Kidney capillary endothelial cell (primary cell): ENCODE results near the gene PLCB1.

Experiments
- DNase-seq: peaks from one replicate; pipeline ENCODE4 v3.0.0-alpha.2; 2018; ENCODE audit warnings: low spot score

The PLCB1 gene

DNA sequence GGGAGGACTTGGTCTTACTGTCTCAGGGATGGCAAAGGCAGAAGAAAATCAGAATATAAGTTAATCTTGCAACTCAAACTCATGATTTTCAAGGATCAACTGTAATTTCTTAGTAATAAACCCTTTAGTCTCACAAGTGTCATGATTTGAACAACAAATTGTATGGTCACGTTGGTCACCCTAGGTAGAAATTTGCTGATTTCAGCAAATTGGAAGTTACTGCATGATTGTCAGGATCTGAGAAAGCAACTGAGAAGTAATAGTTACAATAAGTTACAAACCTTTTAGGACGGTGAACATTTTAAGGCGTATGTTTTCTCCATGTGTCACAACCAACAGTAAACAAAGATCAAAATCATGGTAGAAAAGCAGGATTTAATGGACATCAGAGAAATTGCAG is 375.2 kb downstream of the PLCB1 start:
- DNase-seq = no peak

DNA sequence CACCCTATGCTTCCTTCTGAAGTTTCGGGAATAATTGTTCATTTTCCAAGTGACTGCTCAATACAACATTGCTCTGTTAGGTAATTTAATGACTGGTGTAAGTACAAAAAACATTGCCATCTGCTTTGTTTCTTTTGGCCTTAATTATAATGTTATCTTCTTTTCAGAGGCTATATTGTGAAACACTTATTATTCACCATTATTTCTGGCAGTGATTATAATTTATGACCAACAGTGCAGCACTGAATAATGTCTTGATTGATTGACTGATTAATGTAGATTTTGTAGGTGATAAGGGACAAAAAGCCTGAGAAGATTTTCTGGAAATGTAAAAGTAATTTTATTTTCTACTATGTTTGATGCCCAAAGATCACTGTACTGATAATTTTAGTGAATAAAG is 377.7 kb downstream of the PLCB1 start:
- DNase-seq = no peak

DNA sequence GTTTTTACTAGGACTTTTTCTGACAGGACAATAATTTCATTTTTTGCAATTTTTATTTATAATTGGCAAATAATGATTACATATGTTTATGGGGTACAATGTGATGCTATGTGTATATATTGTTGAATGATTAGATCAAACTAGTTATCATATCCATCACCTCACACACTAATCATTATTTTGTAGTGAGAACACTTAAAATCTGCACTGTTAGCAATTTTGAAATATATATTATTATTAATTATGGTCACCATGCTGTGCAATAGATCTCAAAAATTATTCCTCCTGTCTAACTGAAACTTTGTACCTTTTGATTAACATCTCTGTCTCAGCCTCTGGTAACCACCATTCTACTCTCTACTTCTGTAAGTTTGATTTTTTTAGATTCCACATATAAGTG is 378.7 kb downstream of the PLCB1 start:
- no peak for DNase-seq

DNA sequence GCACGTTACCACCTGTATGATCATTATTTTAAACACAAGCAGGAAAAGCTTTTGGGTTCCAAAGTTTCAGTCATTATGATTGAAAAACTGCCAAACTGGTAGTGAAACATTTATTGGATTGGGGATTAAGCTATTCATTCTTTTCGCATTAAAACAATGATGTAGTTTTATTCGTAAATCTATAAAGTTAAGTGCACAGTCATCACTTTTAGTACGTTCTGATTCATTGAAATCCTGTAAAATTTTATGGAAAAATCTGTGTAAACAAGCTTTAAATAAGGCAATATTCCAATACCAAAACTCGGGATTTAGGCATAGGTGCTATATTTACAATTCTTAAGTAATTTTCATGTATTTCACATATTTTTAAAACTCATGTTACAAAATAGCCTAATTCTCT is 379.9 kb downstream of the PLCB1 start:
- no peak for DNase-seq

DNA sequence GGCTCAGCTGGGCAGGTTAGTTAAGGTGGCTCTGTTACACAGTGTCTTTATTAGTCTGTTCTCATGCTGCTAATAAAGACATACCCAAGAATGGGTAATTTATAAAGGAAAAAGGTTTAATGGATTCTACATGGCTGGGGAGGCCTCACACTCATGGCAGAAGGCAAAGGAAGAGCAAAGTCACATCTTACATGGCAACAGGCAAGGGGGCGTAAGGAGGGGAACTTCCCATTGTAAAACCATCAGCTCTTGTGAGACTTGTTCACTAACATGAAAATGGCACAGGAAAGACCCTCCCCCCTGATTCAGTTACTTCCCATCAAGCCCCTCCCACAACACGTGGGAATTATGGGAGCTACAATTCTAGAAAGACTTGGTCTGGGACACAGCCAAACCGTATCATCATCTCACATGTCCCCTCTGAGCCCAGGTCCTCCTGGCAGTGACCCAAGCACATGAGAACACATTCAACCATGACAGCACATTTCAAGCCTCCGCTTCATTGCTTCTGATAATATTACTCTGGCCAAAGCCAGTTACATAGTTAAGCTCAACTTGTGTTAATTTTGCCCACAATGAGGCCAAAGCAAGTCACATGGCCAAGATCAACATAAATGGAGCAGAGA is 383.9 kb downstream of the PLCB1 start:
- DNase-seq = no peak

DNA sequence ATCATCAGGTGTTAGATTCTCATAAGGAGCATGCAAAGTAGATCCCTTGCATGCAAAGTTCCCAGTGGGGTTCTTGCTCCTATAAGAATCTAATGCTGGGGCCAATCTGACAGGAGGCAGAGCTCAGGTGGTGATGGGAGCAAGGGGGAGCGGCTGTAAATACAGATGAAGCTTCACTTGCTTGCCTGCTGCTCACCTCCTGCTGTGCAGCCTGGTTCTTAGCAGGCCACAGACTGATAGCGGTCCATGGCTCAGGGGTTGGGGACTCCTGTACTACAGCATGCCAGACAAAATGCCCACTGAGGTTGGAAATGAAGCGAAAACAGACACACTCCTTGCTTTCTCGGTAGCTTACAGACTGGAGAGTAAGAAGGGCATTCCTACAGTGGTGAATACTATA is 386.8 kb downstream of the PLCB1 start:
- no peak for DNase-seq

DNA sequence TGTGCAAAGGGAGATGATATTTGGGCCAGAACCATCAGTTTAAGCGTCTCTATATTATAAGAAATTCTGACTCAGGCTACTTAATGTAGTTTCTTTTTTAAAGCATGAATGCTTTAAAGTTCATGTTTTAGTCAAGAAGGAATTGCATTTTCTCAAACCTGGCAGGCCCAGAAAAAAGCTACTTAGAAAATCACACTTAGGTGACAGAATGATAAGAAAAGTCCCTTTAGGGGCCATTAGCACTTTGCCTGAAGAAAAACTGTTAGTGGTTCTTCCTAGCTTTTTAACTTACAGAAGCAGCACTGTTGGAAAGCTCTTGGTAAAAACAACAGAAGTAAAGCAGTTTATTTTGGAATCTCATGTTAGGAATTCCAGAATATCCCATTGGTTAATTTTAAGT is 387.8 kb downstream of the PLCB1 start:
- DNase-seq = no peak

DNA sequence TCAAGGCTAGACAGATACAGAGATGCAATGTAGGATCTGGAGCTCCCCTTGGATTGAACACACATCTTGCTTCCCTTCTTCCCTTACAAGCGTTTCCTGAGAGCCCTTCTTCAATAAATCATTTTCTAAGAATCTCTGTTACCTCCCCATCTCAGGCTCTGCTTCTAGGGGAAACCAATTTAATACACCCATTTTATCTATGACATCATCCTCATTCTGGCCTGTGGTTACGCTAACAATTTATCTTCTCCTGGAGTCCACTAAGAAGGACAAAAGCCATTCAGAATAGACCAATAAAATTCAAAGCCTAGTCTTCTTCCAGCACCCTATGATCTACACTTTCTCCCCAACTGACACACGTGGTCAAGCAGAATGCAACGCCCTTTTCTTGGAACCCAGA is 390.1 kb downstream of the PLCB1 start:
- DNase-seq = no peak

DNA sequence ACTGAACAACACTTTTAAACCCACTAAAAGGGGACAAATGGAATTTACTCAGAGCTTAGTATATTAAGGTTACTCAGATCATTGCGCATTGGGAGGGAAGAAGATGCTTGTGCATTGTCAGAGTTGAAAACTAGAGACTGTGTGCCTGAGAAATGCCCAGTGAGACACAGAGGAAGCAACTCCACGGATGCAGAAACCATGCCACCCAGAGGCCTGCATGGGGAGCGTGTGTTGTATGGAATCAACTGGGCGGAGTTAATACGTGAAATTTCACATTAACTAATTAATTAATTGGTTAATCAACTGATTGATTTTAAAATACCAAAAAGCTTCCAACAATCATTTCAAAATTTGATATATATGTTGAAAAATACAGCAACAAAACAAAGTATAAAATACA is 391.6 kb downstream of the PLCB1 start:
- DNase-seq = no peak

DNA sequence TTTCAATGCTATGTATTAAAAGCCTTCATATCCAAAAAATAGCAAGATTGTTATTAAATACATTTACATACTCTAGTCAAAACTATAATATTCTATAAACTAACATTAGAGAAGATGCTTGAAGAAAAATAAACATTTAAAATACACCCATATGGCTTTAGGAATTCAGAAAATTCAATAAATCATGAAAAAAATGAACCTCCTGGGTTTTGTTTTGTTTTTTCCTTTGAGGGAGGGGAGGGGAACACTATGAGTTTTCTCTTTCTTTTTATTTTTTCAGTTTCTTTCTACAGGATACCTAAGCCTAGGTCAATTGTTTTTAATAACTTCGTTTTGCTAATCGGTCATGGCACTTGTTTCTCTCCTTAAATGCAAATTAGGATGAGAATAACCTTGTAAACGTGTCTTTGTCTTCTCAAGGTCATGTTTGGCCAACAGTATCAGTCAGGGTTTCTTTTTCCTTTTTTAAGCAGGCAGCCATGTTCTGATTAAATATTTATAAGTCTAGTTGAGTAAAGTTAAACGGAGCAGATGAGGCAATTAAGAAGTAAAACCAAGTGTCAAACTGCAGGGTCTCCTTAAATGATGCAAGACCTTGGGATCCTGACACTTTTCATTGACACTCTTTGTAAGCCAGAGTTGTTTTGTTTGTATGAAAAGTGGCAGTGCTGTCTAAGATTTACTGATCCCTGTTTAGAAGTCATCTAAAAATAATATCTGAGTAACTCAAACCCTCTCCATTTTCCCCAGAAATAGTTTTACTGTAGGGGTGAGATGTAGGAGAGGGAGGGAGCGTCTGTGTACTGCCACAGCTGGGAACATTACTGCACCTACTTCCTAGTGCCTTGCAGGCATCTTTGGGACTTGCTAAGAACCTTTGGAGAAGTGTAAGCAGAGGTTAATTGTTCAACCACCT is 392.3 kb downstream of the PLCB1 start:
- DNase-seq = no peak

DNA sequence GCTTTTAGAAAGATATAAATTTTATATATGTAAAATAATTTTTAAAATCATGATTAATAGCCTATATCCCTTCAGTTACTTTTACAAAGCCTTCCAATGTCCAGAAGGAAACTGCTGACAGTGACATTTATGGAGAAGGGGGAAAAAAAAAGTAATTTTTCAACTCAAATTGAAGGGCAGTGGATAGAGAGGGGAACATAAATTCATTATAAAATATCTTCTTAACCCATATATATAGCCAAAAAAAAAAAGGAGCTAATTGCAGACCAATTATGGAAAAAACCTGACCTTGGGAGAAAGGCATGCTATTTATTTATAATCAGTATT is 392.9 kb downstream of the PLCB1 start:
- no peak for DNase-seq

DNA sequence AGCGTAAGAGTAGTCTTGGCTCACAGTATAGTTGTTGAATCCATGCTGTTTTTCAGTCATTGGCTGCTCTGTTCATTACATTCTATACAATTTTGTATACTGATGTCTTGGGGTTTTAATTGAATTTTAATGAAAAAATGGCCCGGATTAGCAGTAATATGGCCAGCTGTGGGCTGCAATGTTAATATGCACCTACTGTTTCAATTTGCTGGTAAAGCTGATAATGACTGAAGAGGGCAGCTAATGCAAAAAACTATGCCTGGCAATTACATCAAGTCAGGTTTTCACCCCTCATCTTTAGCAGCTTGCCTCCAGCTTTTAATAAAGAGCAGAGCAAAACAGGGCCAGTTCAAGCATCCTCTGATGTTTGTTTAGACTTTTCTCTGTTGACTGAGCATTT is 394.5 kb downstream of the PLCB1 start:
- no peak for DNase-seq

DNA sequence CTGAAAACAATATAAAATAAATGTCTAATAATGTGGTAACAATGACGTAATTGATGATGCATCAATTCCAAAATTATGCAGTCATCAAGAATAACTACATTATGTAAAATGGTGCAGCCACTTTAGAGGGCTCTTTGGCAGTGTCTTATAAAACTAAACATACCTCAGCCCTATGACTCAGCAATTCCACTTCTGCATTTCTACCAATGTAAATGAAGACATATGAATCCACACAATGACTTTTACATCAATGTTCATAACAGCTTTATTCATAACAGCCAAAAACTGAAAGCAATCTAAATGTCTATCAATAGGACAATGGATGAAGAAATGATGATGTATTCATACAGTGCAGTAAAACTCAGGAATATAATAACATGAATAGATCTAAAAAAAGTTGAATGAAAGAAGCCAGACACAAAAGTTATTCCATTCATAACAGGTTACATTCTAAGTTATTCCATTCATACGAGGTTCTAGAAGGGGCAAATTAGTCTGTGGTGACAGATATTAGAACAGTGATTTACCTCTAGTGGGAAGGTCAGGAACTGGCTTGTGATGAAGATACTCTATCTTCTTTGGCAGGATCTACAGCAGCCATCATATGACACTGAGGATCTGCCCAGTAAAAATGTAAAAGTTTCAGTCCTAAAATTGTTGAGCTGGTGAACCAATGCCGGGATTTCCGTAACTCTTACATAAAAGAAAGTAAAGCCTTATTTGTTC is 396.1 kb downstream of the PLCB1 start:
- no peak for DNase-seq

DNA sequence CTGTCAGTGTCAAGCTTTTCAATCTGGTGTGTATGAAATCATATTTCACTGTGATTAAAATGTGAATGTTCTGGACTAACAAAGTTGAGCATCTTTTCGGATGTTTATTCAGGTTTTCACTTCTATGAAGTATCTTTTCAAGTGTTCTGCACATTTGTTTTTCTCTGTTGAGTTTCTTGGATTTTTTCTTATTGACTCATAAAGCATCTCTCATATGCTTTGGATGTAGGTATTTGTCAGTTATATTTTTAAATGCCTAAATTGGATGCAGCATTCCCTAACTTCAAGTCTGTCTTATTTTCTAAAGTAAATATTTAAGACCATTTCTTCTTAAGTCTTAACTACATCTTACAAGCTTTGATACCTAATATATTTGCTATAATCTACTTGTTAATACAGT is 398.0 kb downstream of the PLCB1 start:
- no peak for DNase-seq

DNA sequence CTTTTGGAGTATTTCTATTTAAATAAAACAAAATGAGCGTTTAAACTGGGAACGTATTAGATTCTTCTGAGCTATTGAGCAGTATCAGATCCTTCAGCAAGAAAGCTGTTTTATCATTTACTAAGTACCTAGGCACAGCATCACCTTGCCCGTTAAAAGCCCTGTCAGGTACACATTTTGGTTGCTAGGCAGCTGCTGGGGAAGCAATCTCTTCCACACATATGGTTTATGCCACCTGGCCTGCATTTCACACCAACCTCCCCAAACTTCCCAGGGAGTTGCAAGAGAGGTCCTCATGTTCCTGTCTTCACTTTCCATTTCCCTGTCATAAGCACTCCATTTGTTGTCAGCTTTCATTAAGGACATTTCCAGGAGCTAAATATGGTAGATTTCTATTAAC is 400.1 kb downstream of the PLCB1 start:
- DNase-seq = no peak

DNA sequence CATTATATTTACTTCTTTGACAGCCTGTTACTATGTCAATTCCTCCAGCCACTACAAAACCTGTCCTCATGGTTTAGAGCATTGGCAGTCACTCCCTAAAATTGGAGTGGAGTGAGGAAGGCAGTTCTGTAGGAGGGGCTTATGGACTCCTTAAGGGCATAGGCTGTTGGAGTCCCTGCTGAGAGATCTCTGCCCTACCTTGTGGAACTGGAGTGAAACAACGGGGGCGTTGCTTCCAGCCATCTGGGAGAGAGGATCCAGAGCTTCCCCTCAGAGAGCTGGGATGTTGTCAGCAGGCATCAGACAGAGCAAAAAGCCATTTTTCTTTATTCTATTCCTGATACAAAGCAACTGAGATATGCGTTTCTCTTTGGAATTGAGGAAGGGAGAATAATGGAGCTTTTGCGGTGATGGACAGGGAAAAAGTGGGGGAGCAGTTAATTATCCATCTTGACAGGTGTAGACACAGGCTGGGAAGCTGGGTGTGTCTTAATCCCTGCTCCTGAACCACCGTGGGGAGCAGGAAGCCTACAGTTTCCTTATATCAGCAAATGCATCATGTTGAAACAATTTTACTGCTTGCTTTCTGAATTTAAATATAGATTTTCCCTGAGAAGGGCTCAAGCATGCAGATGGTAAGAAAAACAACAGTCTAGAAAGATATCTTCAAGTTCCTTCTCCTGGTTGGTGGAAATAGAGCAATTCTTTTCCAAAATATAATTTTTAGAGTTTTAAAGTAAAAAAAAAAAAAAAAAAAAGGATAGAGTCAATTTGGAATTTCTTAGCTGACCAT is 402.5 kb downstream of the PLCB1 start:
- no peak for DNase-seq

DNA sequence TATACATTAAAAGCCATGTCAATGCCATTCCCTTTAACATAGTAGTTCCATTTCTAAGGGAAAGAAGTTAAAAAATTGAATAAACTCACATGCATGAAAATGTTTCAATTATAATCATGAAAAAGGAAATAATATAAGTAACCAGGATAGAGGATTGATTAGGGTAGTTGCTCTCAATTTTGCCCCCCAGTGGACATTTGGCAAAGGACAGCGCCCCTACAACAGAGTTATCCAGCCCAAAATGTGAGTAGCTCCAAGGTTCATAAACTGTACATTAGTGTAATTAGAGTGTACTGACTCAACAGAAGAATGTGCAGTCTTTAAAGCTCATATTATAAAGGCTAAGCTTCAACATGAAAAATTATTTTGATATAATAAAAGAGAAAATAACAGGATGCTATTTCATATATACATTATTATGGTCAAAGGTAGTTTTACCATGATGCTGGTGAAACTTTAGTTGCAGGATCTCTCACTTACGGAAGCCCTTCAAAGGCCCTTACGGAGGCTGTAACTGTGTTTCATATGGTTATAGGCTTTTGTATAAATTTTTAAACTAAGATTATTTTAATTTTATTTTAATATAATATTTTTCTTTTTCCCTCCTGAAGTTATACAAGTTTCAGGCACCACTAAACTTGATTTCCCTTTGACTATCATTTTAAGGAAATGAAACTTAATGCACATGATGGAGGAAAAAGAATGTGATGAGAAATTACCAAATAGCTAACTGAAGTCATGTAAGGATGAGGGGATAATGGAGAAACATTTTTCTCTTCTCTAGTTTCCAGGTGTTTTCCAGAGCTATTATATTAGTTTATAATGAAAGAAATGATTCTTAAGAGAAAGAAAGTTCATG is 403.6 kb downstream of the PLCB1 start:
- DNase-seq = no peak

DNA sequence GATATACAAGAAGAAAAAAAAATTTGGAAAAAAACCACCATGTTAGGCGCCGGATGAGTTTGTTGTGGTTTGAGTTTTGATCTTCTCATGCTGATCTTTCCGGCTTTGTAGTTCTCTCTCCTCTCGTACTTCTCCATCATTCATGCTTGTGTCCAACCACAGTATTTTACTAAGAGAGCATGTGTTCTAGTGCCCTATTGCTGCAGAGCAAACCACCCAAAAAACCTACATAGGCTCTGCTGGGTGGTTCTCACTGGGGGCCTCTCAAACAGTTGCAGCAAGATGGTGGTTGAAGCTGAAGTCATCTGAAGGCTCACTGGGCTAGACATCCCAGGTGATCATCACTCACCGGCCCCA is 404.2 kb downstream of the PLCB1 start:
- no peak for DNase-seq

DNA sequence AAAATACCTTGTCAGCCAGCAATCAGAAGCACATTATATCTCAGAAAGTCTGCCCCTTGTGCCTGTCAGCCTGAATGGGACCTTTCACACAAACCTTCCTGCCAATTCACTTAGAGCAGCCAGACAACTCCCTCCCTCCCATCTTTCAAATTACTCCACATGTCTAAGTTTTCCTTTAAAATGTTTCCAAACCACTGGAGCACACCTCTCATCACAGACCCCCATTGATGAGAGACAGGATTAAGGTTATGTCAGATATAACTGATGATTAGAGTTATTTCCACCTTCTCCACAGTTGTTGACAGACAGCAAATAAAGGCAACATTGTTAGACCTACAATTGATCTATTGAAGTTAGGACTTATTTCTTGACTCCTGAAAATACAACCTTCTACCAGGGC is 408.4 kb downstream of the PLCB1 start:
- no peak for DNase-seq

DNA sequence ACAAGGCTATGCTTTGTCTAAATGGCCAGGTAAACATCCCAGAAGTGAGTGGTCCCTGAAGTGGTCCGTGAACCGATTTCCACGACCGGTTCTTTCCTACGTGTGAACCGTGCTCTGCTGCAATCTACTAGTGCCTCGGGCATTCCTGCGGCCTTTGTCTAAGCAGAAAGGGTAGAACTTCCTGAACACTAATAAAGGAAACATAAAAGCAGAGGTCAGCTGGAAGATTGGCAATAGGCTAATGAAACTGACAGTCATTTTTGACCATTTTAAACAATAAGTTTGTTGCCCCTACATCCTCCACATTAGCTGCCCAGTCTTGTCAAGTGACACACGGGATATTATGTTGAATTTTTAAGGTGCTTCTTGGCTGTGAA is 410.0 kb downstream of the PLCB1 start:
- DNase-seq = no peak

DNA sequence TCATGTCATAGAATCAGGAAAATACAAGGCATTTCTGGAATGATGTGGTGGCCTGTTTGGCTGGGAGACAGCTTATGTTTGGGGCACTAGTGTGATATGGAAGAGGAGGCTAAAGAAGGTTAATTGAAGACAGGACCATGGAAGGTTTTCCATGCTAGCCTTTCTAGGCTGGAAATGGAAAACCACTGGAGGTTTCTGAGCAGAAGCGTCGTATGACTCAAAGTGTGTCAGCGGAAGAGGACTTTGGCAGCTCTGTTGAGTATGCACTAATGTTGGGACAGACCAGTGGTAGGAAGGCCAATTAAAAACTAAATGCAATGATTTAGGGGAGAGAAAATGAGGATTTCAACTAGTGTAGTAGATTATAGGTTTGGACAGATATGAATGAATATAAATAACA is 413.1 kb downstream of the PLCB1 start:
- no peak for DNase-seq
